DND-41 (cell line): ENCODE measurements around the gene PLEKHD1.

Experiments used
- EZH2 ChIP-seq: IDR thresholded peaks from 3 replicates; pipeline ENCODE4 v1.6.1; 2012; ENCODE audit warnings: borderline replicate concordance, low read depth, mild to moderate bottlenecking, moderate library complexity, low read length, inconsistent platforms; ENCODE audit not compliant: severe bottlenecking
- TF ChIP-seq, protein P1 (sequence below): IDR thresholded peaks from 2 replicates; pipeline ENCODE4 v1.5.1; 2012; ENCODE audit warnings: borderline replicate concordance, low read length, moderate library complexity, mild to moderate bottlenecking; ENCODE audit not compliant: poor library complexity, severe bottlenecking; ENCODE audit errors: extremely low read depth

DNA sequence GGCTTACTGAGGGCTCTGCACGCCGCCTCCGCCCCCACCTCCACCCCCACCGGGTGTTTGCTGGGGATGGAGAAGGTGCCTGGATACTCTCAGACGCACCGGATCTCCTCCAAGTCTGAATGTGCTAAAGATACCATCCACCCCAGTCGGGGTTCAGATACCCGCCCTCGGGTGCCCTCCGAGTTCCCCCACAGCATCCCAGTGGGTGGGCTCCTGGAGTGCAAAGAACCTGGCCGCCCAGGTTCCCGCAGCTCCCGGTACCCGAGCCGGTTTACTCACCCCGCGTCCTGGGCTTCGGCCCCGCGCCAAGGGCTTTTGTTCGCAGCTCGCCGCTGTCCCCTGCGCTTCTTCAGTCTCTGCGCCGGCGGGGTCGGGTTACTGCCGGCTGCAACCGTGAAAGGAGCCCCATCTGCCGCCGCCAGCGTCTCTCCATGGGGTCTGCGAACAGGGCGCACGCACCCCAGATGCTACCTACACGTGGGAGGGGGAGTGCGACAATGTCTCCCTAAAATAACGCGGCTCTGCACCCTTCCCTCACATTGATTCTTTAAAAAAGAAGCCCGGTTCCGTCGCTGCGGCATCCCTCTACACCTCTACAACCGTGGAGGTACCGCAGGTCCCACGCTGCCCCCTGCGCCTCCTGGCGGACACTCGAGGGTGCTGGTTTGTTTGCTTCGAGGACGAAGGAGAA, 89.9 kb downstream of the PLEKHD1 start, which contains the start of gene CCDC177:
- TF ChIP-seq EZH2, result no peak
- TF ChIP-seq, protein P1, sequence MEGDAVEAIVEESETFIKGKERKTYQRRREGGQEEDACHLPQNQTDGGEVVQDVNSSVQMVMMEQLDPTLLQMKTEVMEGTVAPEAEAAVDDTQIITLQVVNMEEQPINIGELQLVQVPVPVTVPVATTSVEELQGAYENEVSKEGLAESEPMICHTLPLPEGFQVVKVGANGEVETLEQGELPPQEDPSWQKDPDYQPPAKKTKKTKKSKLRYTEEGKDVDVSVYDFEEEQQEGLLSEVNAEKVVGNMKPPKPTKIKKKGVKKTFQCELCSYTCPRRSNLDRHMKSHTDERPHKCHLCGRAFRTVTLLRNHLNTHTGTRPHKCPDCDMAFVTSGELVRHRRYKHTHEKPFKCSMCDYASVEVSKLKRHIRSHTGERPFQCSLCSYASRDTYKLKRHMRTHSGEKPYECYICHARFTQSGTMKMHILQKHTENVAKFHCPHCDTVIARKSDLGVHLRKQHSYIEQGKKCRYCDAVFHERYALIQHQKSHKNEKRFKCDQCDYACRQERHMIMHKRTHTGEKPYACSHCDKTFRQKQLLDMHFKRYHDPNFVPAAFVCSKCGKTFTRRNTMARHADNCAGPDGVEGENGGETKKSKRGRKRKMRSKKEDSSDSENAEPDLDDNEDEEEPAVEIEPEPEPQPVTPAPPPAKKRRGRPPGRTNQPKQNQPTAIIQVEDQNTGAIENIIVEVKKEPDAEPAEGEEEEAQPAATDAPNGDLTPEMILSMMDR, result peak; percentile 26
